Neural cell (in vitro differentiated cells): ENCODE measurements around the gene TEX19. TPM values are rescaled to one million over a fixed set of nuclear protein-coding genes. Genes with fewer than 3 reads are reported as not detected.
"Not testable (repeated sequence)": the region's sequence is repeated elsewhere in the genome, so short reads cannot be mapped to it uniquely, and the experiment has no call there.

Source experiments
- H2AFZ ChIP-seq: fragments of 200-600, 300-800 bp; sonication (generic), shearing (Covaris generic); 2 replicates; pipeline ENCODE4 v1.6.0; 2014; ENCODE audit warnings: low read depth, mild to moderate bottlenecking, antibody characterized with exemption, low read length, moderate library complexity
- H3F3A ChIP-seq: fragments of 200-600 bp; shearing (Covaris generic); 2 replicates; pipeline ENCODE4 v1.6.1; 2016; ENCODE audit warnings: mild to moderate bottlenecking, moderate library complexity, mixed read lengths, antibody characterized with exemption, low read length; ENCODE audit not compliant: insufficient read depth, poor library complexity, severe bottlenecking
- H3K27ac ChIP-seq: fragments of 200-600, 300-800 bp; sonication (generic), shearing (Covaris generic); 2 replicates; pipeline ENCODE4 v1.5.1; 2014; ENCODE audit warnings: mild to moderate bottlenecking, low read length, moderate library complexity
- H3K27me3 ChIP-seq: fragments of 300-800, 200-600 bp; sonication (generic), shearing (Covaris generic); 2 replicates; pipeline ENCODE4 v1.6.0; 2014; ENCODE audit warnings: mild to moderate bottlenecking, low read depth, low read length, moderate library complexity; ENCODE audit not compliant: insufficient read depth
- H3K36me3 ChIP-seq: fragments of 300-800, 200-600 bp; sonication (generic), shearing (Covaris generic); 2 replicates; pipeline ENCODE4 v1.5.1; 2014; ENCODE audit warnings: mild to moderate bottlenecking, antibody characterized with exemption, low read length, moderate library complexity; ENCODE audit not compliant: insufficient read depth
- H3K4me2 ChIP-seq: fragments of 300-800, 200-600 bp; sonication (generic), shearing (Covaris generic); 2 replicates; pipeline ENCODE4 v1.6.0; 2014; ENCODE audit warnings: mild to moderate bottlenecking, low read length
- H3K4me3 ChIP-seq: fragments of 300-800, 200-600 bp; sonication (generic), shearing (Covaris generic); 2 replicates; pipeline ENCODE4 v1.5.1; 2014; ENCODE audit warnings: mild to moderate bottlenecking, low read length, moderate library complexity
- H3K79me2 ChIP-seq: fragments of 200-600 bp; shearing (Covaris generic); replicated peaks from 2 replicates; pipeline ENCODE4 v1.6.0; 2014; ENCODE audit warnings: mild to moderate bottlenecking, low read length, moderate library complexity; ENCODE audit not compliant: insufficient read depth
- H3K9ac ChIP-seq: fragments of 300-800, 200-600 bp; sonication (generic), shearing (Covaris generic); 2 replicates; pipeline ENCODE4 v1.6.1; 2016; ENCODE audit warnings: mild to moderate bottlenecking, low read length, mixed read lengths
- H3K9me2 ChIP-seq: fragments of 200-600 bp; shearing (Covaris generic); 2 replicates; pipeline ENCODE4 v1.6.1; 2016; ENCODE audit warnings: mild to moderate bottlenecking, low read length, mixed read lengths; ENCODE audit not compliant: insufficient read depth
- H3K9me3 ChIP-seq: fragments of 200-600, 300-800 bp; sonication (generic), shearing (Covaris generic); 2 replicates; pipeline ENCODE4 v1.6.1; 2016; ENCODE audit warnings: mild to moderate bottlenecking, mixed run types, low read length, moderate library complexity, mixed read lengths
- H4K20me1 ChIP-seq: fragments of 200-600 bp; shearing (Covaris generic); 2 replicates; pipeline ENCODE4 v1.6.1; 2016; ENCODE audit warnings: mild to moderate bottlenecking, mixed run types; ENCODE audit not compliant: insufficient read depth
- CTCF ChIP-seq: fragments of 450-650 bp; IDR thresholded peaks from 2 replicates; pipeline ENCODE4 v1.5.1; 2014; ENCODE audit warnings: antibody characterized with exemption, mild to moderate bottlenecking, moderate library complexity; ENCODE audit not compliant: poor library complexity, severe bottlenecking
- EP300 ChIP-seq: fragments of 450-650 bp; conservative IDR thresholded peaks from 2 replicates; pipeline ENCODE4 v1.6.1; 2014; ENCODE audit warnings: antibody characterized with exemption, mild to moderate bottlenecking, moderate library complexity; ENCODE audit not compliant: poor library complexity, severe bottlenecking
- EZH2 ChIP-seq: fragments of 200-600, 300-800 bp; shearing (Covaris generic), sonication (generic); IDR thresholded peaks from 2 replicates; pipeline ENCODE4 v1.6.1; 2014; ENCODE audit warnings: antibody characterized with exemption, low read length, borderline replicate concordance, mild to moderate bottlenecking; ENCODE audit not compliant: insufficient read depth, poor library complexity, severe bottlenecking
- MXI1 ChIP-seq: fragments of 450-650 bp; conservative IDR thresholded peaks from 2 replicates; pipeline ENCODE4 v1.6.1; 2014; ENCODE audit warnings: antibody characterized with exemption, mild to moderate bottlenecking; ENCODE audit not compliant: poor library complexity, severe bottlenecking
- POLR2AphosphoS5 ChIP-seq: IDR thresholded peaks from 2 replicates; pipeline ENCODE4 v1.6.1; 2012
- RAD21 ChIP-seq: fragments of 450-650 bp; conservative IDR thresholded peaks from 2 replicates; pipeline ENCODE4 v1.6.1; 2014; ENCODE audit warnings: antibody characterized with exemption, mild to moderate bottlenecking, moderate library complexity
- REST ChIP-seq: IDR thresholded peaks from 2 replicates; pipeline ENCODE4 v1.6.1; 2012; ENCODE audit warnings: borderline replicate concordance
- SMC3 ChIP-seq: fragments of 450-650 bp; conservative IDR thresholded peaks from 2 replicates; pipeline ENCODE4 v1.6.1; 2014; ENCODE audit warnings: antibody characterized with exemption, mild to moderate bottlenecking, moderate library complexity; ENCODE audit not compliant: poor library complexity
- TAF1 ChIP-seq: IDR thresholded peaks from 2 replicates; pipeline ENCODE4 v1.6.1; 2012; ENCODE audit warnings: low read depth
- polyA plus RNA-seq: library from polyadenylated mRNA; depleted of rRNA; stranded (reverse); fragments of >200 nt; gene quantifications from 2 replicates; pipeline ENCODE4 v1.2.3, GENCODE V29; 2014

Gene TEX19
- polyA plus RNA-seq, 1 donor from 2014 or later: not detected

- no peak overlapping the region for H3K9ac ChIP-seq
- H2AFZ ChIP-seq: no peak overlapping the region
- H3K36me3 ChIP-seq: no peaks in the 10 kb centered on the region
- H3K9me2 ChIP-seq: no peaks in the 10 kb centered on the region
- H3K27ac ChIP-seq: no peak overlapping the region
- H3K79me2 ChIP-seq: no peaks in the 10 kb centered on the region
- H3K4me2 ChIP-seq: no peak overlapping the region
- no peaks in the 10 kb centered on the region for H4K20me1 ChIP-seq
- no peaks in the 10 kb centered on the region for H3F3A ChIP-seq
- H3K9me3 ChIP-seq: no peaks in the 10 kb centered on the region
- H3K27me3 ChIP-seq: peaks cover 29% of the 10 kb centered on the region
- TF ChIP-seq TAF1: no peak
- no peak for TF ChIP-seq POLR2AphosphoS5
- TF ChIP-seq CTCF: no peak
- no peak for TF ChIP-seq REST
- TF ChIP-seq MXI1: no peak
- no peak for TF ChIP-seq EZH2
- no peak for TF ChIP-seq RAD21
- TF ChIP-seq SMC3: no peak
- no peak for TF ChIP-seq EP300
- peak overlapping the region; percentile 51 for H3K4me3 ChIP-seq
Observed at GRCh38 chr17:82372249-82373071, 13.4 kb downstream of the TEX19 start.

GRCh38 chr17:82373072-82373452, 14.0 kb downstream of the TEX19 start:
- not testable (repeated sequence) for H3K9ac ChIP-seq, H3K4me2 ChIP-seq, H3F3A ChIP-seq, H2AFZ ChIP-seq, H3K9me2 ChIP-seq, H4K20me1 ChIP-seq, H3K9me3 ChIP-seq, H3K79me2 ChIP-seq, H3K4me3 ChIP-seq, H3K27ac ChIP-seq, H3K36me3 ChIP-seq
- H3K27me3 ChIP-seq: peaks cover 29% of the 10 kb centered on the region
